COLO668 (cell line): ENCODE results near the gene CPT2.
A peak's percentile ranks its signal among the peaks of the same experiment; 100 is the strongest.

Source experiments
- DNase-seq: peaks from one replicate; lab custom pipeline; 2025; ENCODE audit not compliant: unreplicated experiment; lab: John Stamatoyannopoulos, UW

Gene CPT2

DNA sequence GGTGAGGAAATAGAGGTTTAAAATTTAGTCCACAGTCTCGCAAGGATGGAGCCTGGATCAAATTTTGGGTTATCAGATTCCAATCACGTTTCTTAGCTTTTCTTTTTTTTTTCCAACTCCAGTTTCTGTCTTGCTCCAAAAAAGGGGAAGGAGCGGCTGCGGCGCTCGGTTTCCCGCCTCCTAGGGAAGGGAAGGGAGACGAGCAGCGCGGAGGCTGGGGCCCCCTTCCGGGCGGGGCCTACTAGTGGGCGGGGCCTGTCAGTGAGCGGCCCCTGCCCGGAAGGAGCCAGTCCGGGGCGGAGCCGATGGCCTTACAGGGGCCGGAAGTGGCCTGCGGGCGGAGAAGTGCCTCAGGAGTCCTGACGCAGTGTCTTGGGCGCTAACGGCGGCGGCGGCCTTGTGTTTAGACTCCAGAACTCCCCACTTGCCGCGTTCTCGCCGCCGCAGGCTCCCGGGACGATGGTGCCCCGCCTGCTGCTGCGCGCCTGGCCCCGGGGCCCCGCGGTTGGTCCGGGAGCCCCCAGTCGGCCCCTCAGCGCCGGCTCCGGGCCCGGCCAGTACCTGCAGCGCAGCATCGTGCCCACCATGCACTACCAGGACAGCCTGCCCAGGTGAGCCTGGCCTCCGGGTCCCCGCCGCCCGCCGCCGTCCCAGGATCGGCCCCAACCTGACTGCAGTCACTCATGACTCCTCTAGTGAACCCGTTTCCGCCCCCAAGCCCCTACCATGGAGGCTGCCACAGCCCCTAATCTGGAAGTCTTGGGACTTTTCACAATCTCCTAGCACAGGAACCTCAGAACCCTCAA, at the start of gene CPT2:
CPT2 (plus strand) TSS at position 340 of the 806 bp plus-strand sequence; CDS start at position 460, 120 bp downstream.
- DNase-seq, result peak; percentile 99

DNA sequence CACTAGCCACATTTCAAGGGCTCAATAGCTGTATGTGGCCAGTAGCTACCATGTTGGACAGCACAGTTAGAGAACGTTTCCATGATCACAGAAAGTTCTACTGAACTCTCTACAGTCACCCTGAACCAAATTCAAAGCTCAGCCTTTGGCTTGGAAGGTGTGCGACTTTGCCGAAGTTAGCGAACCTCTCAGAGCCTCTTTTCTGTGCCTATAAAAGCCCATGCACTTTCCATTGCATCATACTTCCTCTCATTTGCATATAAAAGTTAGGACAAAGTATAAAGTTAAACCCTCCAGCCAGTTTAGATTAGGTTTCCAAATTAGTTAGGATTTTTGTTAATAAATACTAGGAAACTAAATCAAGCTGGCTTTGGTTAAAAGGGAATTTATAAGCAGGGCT, 49.5 kb upstream of the CPT2 start:
- no peak for DNase-seq

DNA sequence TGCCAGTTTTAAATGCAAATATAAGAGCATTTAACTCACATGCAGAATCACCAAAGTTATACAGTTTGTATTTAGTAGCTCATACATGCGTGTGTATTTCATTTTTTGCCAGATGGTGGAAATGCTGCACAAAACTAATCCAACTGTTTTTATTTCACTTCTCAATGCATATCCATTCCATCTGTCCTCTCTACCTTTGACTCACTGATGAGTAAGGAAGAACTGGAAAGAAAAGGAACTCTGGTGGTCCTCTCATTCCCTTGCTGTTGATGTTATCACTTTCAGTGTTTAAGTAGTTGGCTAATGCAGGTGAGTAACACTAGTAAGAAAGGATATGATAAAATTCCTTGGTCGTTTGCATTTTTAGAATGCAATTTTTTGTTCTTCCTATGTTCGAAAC, 48.5 kb upstream of the CPT2 start:
- no peak for DNase-seq

DNA sequence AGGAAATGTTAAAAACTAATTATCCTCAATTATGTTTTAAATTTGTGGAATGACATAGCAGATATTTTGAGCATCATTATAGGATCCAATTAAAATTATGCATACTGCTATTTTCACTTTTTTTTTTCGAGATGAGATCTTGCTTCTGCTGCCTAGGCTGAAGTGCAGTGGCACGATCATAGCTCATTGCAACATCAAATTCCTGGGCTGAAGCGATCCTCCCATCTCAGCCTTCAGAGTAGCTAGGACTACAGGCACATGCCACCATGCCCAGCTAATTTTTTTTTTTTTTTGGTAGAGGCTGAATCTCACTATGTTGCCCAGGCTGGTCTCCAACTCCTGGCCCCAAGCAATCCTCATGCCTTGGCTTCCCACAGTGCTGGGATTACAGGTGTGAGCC, 42.9 kb upstream of the CPT2 start:
- no peak for DNase-seq

DNA sequence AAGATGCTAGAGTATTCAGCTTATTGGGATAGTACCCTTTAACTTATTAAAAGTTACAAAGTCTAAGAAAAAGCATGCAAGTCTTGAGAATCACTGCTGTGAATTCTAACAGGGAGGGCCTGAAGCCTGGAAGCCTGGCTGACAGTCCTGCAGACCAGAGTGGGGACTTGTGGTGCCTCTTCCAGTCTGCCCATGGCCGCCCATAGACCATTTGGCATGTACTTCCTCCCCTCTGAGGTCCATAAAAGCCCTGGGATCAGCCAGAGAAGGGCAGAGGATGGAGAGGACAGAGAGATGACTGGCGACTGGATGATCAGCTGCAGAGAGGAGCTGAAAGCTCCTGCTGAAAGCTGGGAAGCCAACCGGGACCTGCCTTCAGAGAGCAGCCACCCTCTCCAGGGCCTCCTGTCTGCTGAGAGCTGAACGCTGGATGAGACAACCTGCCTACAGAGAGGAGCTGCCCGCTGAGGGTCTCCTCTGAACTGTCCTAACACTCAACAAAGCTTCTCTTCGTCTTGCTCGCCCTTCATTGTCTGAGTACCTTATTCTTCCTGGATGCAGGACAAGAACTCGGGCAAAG, 41.7 kb upstream of the CPT2 start:
- DNase-seq, result no peak

DNA sequence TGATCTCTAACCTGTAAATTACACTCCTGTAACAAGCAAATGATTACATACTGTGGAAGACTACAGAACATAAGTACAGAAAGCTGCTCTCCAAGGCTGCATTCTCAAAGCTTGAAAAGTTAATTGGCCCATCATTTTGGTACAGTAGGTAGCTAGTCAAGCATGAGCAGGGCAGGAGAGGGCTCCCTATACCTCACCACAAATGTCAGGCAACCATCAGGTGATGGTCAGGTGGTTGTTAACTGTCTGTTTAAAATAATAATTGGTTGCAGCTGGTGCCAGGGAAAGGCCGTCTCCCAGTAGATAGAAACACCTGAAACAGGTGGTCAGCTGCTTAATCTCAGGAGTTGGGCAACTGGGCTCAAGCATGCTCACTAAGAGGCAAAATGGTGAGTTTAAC, 41.1 kb upstream of the CPT2 start:
- DNase-seq, result no peak

DNA sequence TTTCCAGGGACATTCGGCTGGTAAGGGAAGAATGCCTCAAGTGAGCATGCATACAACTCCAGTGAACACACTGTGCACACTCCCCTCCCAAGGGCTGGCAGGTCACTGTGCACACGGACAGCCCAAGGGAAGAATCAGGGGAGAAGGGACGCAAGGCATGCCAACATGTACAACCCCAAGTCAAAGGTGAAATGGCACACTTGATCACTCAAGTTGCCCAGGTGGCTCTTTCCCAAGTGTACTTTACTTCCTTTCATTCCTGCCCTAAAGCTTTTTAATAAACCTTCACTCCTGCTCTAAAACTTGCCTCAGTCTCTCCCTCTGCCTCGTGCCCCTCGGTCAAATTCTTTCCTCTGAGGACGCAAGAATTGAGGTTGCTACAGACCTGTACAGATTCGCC, 40.7 kb upstream of the CPT2 start:
- no peak for DNase-seq

DNA sequence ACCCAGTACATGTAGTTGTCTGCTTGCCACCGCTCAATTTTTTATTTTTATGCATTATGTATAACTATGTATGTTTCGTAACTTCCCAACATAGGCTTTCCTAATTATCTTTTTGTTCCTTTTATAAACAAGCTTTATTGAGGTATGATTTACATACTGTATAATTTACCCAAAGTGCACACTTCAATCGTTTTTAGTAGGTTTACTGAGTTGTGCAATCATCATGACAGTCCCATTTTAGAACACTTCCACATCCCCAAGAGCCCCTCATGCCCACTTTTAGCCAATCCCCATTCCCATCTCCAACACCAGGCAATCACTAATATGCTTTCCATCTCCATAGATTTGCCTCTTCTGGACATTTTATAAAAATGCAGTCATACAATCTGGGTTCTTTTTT, 39.8 kb upstream of the CPT2 start:
- DNase-seq, result no peak

DNA sequence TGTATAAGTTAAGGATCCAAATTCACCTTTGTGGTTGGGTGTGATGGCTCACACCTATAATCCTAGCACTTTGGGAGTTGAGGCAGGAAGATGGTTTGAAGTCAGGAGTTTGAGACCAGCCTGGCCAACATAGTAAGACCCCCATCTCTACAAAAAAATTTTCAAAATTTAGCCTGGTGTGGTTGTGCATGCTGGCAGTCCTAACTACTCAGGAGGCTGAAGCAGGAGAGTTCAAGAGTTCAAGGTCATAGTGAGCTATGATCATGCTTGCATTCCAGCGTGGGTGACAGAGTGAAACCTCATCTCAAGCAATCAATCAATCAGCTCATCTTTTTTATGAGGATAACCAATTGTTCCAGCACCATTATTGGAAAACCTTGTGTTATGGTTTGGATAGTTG, 37.7 kb upstream of the CPT2 start:
- no peak for DNase-seq

DNA sequence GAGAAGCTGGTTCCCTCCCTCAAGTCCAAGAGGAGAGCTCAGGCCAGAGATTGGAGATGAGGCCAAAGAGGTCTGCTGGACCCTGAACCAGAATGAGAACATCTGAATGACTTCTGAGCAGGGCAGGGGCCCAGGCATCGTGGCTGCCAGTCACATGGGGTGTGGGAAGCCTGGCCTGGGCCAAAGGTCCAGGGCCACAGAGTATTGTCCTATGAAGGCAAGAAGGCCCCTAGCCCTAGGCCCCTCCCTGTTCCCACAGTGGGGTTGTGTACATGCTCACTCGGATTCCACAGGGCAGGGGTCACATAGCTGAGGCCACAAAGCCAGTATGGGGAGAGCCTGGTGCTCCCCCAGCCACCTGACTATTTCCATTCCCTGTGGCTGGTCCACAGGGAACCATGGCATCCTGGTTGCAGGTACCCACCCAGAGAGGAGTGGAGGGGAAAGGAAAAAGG, 35.7 kb upstream of the CPT2 start:
- DNase-seq, result no peak

DNA sequence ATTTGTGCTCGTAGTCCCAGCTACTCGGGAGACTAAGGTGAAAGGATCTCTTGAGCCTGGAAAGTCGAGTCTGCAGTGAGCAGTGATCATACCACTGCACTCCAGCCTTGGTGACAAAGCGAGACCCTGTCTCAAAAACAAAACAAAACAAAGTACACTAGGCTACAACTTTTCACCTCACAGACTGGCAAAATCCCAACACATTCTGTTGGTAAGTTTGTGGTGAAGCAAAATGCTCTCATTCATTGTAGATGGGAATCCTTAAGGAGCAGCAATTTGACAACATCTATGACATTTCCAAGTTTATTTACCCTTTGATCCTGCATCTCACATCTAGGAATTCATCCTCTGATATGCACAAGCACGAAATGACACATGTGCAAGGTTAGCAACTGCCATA, 34.0 kb upstream of the CPT2 start:
- DNase-seq, result no peak

DNA sequence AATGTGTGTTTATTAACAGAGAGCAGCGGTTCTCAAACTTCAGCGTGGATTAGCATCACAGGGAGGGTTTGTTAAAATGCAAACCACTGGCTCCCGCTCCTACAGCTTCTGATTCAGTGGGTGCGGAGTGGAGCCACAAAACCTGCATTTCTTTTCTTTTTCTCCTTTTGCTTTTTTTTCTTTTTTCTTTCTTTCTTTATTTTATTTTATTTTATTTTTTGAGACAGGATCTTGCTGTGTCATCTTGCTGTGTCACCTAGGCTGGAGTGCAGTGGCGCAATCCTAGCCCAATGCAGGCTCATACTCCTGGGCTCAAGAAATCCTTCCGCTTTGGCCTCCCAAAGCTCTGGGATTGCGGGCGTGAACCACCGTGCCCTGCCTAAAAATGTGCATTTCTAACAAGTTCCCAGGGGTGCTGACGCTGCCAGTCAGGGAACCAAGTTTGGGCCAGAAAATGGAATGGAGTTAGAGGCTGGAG, 33.3 kb upstream of the CPT2 start:
- no peak for DNase-seq

DNA sequence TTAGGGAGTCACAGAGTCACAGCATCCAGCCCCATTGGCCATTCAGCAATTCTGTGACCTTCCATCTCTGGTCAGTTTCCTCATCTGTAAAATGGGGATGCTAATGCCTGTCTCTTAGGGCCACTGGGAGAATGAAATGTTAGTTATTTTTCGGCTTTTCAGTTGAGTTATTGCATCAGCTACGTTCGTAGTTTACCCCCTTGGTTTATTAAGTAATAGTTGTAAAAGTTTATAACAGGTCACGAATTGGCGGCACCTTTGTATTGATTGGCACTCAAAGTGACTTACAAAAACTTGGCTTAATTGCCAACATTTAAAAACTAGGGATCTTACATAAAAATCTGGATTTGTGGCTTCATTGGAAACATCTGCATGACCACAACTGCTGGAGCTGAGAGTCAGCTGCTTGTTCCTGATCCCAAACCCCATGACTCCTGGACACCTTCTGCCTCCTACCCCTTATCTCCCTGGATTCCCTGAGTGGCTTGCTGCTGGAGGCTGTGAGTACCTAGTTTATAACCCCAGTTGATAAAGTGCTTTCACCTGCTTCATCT, 31.1 kb upstream of the CPT2 start:
- DNase-seq, result no peak

DNA sequence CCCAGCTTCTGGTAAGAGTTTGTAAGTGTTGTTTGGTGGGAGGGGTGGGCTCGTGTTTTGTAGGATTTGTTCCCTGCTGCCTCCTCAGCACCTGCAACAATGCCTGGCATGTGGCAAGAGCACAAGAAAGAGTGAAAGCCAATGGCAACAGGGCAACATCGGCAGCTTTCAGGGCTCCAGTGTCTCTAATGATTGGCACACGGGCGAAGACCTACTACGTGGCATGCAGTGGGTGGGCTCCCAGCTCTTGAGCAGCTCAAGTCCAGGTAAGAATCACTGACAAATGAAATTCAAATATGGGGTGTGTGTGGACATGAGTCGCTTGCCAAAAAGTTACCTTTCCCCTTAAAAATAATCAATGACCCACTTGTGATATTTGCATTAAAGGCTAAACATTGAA, 30.3 kb upstream of the CPT2 start:
- no peak for DNase-seq

DNA sequence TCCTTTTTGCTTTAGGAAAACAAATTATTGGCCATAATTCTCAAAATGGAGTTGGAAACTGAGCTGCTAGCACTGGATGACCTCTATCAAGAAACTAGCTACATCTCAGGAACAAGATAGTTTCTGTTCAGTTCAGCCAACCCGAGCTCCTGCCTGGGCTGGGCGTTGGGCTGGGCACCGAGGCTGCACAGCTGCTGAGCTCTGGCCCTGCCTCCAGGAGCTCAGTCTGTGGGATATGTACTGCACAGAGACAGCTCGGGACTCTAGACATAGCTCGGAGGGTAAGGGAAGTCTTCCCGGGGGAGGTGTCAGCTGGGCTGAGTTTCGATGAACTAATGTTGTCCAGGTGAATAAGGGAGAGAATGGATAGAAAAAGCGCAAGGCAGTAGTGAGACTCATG, 29.7 kb upstream of the CPT2 start:
- no peak for DNase-seq

DNA sequence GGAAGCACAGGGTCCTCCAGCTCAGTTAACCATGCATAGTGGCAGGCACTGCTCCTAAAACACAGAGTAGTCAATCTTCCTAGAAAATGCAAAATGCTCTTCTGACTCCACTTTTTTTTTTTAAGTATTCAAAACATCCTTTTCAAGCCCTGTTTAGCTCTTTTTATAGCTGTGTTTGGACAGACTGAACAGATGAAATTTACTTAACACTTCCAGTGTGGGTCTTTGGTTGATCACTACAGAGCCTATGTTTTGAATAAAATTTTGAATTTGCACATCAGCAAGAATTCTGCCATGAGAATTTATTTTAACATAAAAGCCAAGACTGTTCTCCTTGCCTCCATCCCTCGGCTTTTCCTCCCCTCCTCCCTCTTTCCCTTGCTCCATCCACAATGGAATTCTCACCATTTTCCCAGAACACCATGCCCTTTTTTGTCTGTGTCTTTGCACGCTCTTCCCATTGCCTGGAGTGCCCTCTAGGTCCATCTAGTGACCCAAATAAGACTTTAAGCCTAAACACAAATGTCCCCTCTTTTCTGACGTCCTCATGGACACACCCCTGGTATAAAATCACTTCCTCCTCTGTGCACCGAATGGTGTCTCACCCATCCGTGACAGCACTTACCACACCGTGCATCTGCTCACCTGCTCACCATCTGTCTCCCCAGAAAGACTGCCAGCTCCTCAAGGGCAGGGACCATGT, 24.0 kb upstream of the CPT2 start:
- DNase-seq, result peak; percentile 63

DNA sequence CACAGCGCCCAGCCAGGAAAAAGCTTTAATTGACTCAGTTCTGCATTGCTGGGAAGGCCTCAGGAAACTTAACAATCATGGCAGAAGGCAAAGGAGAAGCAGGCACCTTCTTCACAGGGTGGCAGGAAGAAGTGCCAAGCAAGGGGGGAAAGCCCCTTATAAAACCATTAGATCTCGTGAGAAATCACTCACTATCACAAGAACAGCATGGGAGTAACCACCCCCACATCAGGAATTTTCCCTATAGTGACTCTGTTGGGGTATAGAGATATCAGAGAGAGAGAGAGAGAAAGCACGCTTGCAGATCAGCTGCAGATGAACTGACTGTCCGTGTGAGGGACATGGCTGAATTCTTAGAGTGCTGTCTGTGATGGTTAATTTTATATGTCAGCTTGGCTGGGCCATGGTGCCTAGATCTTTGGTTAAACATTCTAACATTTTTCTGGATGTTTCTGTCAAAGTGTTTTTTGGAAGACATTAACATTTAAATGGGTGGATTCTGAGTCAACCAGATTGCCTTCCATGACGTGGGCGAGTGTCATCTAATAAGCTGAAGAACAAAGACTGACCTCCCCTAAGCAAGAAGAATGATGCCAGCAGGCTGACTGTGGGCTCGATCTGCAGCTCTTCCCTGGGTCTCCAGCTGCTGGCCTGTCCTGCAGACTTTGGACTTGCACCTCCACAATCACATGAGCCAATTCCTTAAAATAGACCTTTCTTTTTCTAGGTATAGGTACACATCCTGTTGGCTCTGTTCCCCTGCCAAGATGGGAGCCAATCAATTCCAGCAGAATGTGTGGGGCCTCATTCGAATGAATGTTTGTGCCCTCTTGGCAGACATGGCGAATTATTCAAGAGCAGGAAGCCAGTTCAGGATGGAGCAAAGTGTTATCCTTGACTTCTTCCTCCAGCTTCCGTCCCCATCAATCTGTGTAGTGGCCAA, 21.4 kb upstream of the CPT2 start:
- DNase-seq, result peak; percentile 38

DNA sequence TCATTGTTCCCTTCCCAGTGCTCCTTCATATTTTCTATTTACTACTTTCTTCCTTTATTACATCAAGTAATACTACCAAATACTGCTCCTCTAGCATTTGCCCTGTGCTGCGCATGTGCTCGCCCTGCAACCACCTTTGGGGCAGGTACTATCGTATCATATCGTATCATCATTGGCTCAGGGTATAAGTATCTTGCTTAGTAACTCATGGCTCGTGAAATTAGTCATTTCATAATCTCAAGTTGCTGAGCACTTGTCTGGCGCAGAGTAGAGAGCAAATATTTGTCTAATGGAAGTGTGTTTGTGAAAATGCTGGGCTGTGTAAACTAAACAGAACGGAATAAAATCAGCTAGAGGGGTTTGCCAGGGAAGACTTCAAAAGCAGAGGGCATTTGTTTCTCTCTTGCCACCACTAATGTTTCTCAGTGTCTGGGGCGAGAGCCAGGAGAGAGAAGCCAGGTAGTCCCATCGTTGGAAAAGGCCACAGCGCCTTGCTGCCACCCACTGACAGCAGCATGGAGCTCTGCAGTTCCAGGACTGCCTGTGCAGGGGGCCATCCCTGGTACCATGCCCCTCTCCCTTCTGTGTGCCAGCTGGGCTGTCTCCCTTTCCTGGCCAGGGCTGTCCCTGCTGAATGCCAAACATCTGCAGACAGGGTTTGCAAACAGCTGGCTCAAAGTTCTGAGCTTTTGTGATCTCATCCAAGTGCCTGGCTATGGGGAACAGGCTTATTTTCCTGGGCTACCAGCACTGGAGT, 20.0 kb upstream of the CPT2 start:
- DNase-seq, result peak; percentile 69

DNA sequence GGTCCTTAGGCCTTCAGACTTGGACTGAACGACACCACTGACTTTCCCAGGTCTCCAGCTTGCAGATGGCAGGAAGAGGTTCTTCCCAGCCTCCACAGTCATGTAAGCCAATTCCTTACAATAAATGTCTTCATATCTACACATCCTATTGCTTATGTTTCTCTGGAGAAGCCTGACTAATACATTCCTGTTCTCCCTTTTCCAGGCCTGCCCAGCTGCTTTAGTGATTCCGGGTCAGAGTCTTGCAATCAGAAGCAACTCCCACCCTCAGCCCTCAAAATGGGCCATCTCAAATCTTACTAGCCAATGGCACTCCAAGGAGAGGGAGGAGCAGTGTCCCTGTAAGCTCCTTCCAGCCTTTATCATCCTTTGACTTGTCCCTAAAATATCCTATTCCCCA, 16.4 kb upstream of the CPT2 start:
- DNase-seq, result no peak

DNA sequence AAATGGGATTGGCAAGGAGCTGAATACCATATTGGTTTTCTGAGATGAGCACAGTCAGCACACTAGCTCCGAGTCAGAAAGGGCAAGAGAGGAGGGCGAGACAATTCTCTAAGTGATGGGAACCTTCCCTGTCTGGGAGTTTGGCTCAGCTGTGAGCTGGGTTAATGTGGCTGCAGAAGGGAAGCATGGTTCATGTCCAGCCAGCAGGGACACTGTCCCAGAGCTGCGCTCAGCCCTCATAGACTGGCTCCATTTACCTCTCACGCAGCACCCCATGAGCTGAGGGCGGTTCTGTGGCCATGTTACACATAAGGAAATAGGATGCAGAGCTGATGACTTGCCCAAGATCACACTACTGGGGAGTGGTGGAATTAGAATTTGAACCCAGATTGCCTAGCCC, 15.7 kb upstream of the CPT2 start:
- DNase-seq, result no peak
